Hepatocyte (in vitro differentiated cells): ENCODE data around the gene IL6.
"Not testable (repeated sequence)": the region's sequence is repeated elsewhere in the genome, so short reads cannot be mapped to it uniquely, and the experiment has no call there.

Experiments used
- CTCF ChIP-seq: fragments of 200-600 bp; sonication (generic); IDR thresholded peaks from 2 replicates; pipeline ENCODE4 v1.5.1; 2016; ENCODE audit warnings: antibody characterized with exemption, mild to moderate bottlenecking; ENCODE audit not compliant: poor library complexity
- EZH2 ChIP-seq: fragments of 200-600 bp; sonication (generic); IDR thresholded peaks from 2 replicates; pipeline ENCODE4 v1.6.1; 2016; ENCODE audit warnings: antibody characterized with exemption, mild to moderate bottlenecking, borderline replicate concordance

DNA sequence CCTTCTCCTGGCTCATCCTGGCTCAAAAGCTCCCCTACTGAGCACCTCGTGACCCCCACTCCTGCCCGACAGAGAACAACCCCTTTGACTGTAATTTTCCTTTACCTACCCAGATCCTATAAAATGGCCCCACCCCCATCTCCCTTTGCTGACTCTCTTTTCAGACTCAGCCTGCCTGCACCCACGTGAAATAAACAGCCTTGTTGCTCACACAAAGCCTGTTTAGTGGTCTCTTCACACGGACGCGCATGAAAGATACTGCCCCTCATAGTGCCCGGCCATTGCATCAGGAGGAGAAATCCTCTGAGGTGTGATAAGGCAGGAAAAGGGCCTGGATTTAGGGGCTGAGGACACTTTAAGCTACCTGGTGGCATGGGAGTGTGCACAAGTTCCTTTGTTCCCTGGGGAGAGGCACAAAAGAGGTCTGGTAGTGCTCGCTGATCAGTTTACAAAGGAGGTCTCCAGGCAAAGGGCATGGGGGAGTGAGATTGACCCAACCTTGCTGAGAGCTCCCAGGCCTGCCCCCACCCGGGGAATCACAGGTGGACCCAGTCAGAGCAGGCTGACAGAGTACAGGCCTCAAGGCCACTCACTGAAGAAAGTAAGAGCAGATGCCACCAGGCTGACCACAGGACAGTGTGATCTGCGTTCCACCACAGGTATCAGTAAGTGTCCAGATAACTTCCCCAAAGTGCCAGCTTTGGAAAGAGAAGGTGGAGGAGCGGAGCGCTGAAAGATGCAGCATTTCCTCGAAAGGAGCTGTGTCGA, 17.8 kb upstream of the IL6 start:
- TF ChIP-seq CTCF, EZH2: not testable (repeated sequence)
